HepG2 (cell line): ENCODE data around the gene PRUNE1. TPM values are rescaled to one million over a fixed set of nuclear protein-coding genes. Genes with fewer than 3 reads are reported as not detected.

Experiments used
- JUND ChIP-seq: sonication (generic); formaldehyde crosslinking; IDR thresholded peaks from 2 replicates; pipeline ENCODE4 v1.8.0; 2022; ENCODE audit warnings: mild to moderate bottlenecking, missing genetic modification reagents
- RELA ChIP-seq: sonication (generic); formaldehyde crosslinking; IDR thresholded peaks from 2 replicates; pipeline ENCODE4 v1.4.0; 2020; ENCODE audit warnings: missing genetic modification reagents
- TSC22D2 ChIP-seq: sonication (generic); formaldehyde crosslinking; IDR thresholded peaks from 2 replicates; pipeline ENCODE4 v1.5.1; 2020; ENCODE audit warnings: missing genetic modification reagents, mild to moderate bottlenecking, borderline replicate concordance
- ZFP90 ChIP-seq: sonication (generic); formaldehyde crosslinking; IDR thresholded peaks from 2 replicates; pipeline ENCODE4 v1.8.0; 2022; ENCODE audit warnings: missing genetic modification reagents, mild to moderate bottlenecking, inconsistent platforms, borderline replicate concordance
- ZMYM3 ChIP-seq: sonication (generic); formaldehyde crosslinking; IDR thresholded peaks from 2 replicates; pipeline ENCODE4 v1.5.1; 2020; ENCODE audit warnings: mild to moderate bottlenecking, missing genetic modification reagents
- ZNF326 ChIP-seq: sonication (generic); formaldehyde crosslinking; IDR thresholded peaks from 2 replicates; pipeline ENCODE4 v1.4.0; 2020; ENCODE audit warnings: missing genetic modification reagents, borderline replicate concordance
- ZNF577 ChIP-seq: sonication (generic); formaldehyde crosslinking; IDR thresholded peaks from 2 replicates; pipeline ENCODE4 v1.4.0; 2020; ENCODE audit warnings: mild to moderate bottlenecking, low read depth, missing genetic modification reagents, borderline replicate concordance
- ZNF768 ChIP-seq: sonication (generic); formaldehyde crosslinking; IDR thresholded peaks from 2 replicates; pipeline ENCODE4 v1.4.0; 2020; ENCODE audit warnings: missing genetic modification reagents
- polyA plus RNA-seq, 8 experiments: library from polyadenylated mRNA; depleted of rRNA in 3 of 8; stranded (reverse) in 7 of 8; unstranded in 1 of 8; fragments of >200 nt; fragmentation: Illumina TruSeq in 4 of 8; extraction: Trizol in 4 of 8; gene quantifications; 2 replicates each; pipeline versions ENCODE4 v1.2.1 to v1.2.3, GENCODE V29; 2011 to 2016; ENCODE audit warnings: low read depth in 4 of 8, missing spikeins in 1 of 8, mixed read lengths in 1 of 8; ENCODE audit not compliant: insufficient read depth in 1 of 8
- total RNA-seq, 5 experiments: library from RNA; depleted of rRNA; stranded (reverse); fragments of >200 nt; fragmentation: Illumina TruSeq; extraction: Trizol; gene quantifications; 2 replicates each; pipeline ENCODE4 v1.2.3, GENCODE V29; 2016; ENCODE audit warnings: low read depth in 1 of 5
- TF ChIP-seq, protein P1 (sequence below): sonication (generic); formaldehyde crosslinking; IDR thresholded peaks from 2 replicates; pipeline ENCODE4 v1.9.0; 2021; ENCODE audit warnings: mild to moderate bottlenecking, missing genetic modification reagents
- TF ChIP-seq, protein P2 (sequence below): sonication (generic); formaldehyde crosslinking; IDR thresholded peaks from 2 replicates; pipeline ENCODE4 v1.5.0; 2020; ENCODE audit warnings: missing genetic modification reagents
- TF ChIP-seq, protein P3 (sequence below): sonication (generic); formaldehyde crosslinking; IDR thresholded peaks from 2 replicates; pipeline ENCODE4 v1.4.0; 2020; ENCODE audit warnings: missing genetic modification reagents
- TF ChIP-seq, protein P4 (sequence below): sonication (generic); formaldehyde crosslinking; IDR thresholded peaks from 2 replicates; pipeline ENCODE4 v1.4.0; 2020; ENCODE audit warnings: missing genetic modification reagents

PRUNE1 gene
- total and polyA plus RNA-seq, 2 of the 13 experiments (the other 11 are each of a cell fraction or from before 2014, with no cell fraction given) = 19.0 to 31.9 TPM

GRCh38 chr1:151012684-151013471, 4.6 kb downstream of the PRUNE1 start (continued):
- TF ChIP-seq, protein P1, sequence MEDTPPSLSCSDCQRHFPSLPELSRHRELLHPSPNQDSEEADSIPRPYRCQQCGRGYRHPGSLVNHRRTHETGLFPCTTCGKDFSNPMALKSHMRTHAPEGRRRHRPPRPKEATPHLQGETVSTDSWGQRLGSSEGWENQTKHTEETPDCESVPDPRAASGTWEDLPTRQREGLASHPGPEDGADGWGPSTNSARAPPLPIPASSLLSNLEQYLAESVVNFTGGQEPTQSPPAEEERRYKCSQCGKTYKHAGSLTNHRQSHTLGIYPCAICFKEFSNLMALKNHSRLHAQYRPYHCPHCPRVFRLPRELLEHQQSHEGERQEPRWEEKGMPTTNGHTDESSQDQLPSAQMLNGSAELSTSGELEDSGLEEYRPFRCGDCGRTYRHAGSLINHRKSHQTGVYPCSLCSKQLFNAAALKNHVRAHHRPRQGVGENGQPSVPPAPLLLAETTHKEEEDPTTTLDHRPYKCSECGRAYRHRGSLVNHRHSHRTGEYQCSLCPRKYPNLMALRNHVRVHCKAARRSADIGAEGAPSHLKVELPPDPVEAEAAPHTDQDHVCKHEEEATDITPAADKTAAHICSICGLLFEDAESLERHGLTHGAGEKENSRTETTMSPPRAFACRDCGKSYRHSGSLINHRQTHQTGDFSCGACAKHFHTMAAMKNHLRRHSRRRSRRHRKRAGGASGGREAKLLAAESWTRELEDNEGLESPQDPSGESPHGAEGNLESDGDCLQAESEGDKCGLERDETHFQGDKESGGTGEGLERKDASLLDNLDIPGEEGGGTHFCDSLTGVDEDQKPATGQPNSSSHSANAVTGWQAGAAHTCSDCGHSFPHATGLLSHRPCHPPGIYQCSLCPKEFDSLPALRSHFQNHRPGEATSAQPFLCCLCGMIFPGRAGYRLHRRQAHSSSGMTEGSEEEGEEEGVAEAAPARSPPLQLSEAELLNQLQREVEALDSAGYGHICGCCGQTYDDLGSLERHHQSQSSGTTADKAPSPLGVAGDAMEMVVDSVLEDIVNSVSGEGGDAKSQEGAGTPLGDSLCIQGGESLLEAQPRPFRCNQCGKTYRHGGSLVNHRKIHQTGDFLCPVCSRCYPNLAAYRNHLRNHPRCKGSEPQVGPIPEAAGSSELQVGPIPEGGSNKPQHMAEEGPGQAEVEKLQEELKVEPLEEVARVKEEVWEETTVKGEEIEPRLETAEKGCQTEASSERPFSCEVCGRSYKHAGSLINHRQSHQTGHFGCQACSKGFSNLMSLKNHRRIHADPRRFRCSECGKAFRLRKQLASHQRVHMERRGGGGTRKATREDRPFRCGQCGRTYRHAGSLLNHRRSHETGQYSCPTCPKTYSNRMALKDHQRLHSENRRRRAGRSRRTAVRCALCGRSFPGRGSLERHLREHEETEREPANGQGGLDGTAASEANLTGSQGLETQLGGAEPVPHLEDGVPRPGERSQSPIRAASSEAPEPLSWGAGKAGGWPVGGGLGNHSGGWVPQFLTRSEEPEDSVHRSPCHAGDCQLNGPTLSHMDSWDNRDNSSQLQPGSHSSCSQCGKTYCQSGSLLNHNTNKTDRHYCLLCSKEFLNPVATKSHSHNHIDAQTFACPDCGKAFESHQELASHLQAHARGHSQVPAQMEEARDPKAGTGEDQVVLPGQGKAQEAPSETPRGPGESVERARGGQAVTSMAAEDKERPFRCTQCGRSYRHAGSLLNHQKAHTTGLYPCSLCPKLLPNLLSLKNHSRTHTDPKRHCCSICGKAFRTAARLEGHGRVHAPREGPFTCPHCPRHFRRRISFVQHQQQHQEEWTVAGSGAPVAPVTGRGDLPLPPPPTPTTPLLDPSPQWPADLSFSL (CRISPR knock-in tag) = no peak
- TF ChIP-seq ZFP90 (CRISPR knock-in tag) (no peak; the same call in 1 of the 2 replicates), TSC22D2 (CRISPR knock-in tag) (no peak; the same call in 1 of the 2 replicates), ZNF577 (no peak), RELA (no peak), ZNF326 (CRISPR knock-in tag) (no peak), ZMYM3 (peak; percentile 97), JUND (CRISPR knock-in tag) (no peak), ZNF768 (CRISPR knock-in tag) (no peak)
- TF ChIP-seq, protein P2, sequence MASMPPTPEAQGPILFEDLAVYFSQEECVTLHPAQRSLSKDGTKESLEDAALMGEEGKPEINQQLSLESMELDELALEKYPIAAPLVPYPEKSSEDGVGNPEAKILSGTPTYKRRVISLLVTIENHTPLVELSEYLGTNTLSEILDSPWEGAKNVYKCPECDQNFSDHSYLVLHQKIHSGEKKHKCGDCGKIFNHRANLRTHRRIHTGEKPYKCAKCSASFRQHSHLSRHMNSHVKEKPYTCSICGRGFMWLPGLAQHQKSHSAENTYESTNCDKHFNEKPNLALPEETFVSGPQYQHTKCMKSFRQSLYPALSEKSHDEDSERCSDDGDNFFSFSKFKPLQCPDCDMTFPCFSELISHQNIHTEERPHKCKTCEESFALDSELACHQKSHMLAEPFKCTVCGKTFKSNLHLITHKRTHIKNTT (CRISPR knock-in tag) = no peak
- TF ChIP-seq, protein P3, sequence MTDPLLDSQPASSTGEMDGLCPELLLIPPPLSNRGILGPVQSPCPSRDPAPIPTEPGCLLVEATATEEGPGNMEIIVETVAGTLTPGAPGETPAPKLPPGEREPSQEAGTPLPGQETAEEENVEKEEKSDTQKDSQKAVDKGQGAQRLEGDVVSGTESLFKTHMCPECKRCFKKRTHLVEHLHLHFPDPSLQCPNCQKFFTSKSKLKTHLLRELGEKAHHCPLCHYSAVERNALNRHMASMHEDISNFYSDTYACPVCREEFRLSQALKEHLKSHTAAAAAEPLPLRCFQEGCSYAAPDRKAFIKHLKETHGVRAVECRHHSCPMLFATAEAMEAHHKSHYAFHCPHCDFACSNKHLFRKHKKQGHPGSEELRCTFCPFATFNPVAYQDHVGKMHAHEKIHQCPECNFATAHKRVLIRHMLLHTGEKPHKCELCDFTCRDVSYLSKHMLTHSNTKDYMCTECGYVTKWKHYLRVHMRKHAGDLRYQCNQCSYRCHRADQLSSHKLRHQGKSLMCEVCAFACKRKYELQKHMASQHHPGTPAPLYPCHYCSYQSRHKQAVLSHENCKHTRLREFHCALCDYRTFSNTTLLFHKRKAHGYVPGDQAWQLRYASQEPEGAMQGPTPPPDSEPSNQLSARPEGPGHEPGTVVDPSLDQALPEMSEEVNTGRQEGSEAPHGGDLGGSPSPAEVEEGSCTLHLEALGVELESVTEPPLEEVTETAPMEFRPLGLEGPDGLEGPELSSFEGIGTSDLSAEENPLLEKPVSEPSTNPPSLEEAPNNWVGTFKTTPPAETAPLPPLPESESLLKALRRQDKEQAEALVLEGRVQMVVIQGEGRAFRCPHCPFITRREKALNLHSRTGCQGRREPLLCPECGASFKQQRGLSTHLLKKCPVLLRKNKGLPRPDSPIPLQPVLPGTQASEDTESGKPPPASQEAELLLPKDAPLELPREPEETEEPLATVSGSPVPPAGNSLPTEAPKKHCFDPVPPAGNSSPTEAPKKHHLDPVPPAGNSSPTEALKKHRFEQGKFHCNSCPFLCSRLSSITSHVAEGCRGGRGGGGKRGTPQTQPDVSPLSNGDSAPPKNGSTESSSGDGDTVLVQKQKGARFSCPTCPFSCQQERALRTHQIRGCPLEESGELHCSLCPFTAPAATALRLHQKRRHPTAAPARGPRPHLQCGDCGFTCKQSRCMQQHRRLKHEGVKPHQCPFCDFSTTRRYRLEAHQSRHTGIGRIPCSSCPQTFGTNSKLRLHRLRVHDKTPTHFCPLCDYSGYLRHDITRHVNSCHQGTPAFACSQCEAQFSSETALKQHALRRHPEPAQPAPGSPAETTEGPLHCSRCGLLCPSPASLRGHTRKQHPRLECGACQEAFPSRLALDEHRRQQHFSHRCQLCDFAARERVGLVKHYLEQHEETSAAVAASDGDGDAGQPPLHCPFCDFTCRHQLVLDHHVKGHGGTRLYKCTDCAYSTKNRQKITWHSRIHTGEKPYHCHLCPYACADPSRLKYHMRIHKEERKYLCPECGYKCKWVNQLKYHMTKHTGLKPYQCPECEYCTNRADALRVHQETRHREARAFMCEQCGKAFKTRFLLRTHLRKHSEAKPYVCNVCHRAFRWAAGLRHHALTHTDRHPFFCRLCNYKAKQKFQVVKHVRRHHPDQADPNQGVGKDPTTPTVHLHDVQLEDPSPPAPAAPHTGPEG (CRISPR knock-in tag) = no peak
- TF ChIP-seq, protein P4, sequence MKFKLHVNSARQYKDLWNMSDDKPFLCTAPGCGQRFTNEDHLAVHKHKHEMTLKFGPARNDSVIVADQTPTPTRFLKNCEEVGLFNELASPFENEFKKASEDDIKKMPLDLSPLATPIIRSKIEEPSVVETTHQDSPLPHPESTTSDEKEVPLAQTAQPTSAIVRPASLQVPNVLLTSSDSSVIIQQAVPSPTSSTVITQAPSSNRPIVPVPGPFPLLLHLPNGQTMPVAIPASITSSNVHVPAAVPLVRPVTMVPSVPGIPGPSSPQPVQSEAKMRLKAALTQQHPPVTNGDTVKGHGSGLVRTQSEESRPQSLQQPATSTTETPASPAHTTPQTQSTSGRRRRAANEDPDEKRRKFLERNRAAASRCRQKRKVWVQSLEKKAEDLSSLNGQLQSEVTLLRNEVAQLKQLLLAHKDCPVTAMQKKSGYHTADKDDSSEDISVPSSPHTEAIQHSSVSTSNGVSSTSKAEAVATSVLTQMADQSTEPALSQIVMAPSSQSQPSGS (CRISPR knock-in tag) = no peak
